NCI-H2029 (cell line): ENCODE measurements around the gene PAXX.
A peak's percentile ranks its signal among the peaks of the same experiment; 100 is the strongest.

Experiments used
- DNase-seq: peaks from one replicate; lab custom pipeline; 2025; lab: John Stamatoyannopoulos, UW

PAXX gene, protein sequence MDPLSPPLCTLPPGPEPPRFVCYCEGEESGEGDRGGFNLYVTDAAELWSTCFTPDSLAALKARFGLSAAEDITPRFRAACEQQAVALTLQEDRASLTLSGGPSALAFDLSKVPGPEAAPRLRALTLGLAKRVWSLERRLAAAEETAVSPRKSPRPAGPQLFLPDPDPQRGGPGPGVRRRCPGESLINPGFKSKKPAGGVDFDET

DNA sequence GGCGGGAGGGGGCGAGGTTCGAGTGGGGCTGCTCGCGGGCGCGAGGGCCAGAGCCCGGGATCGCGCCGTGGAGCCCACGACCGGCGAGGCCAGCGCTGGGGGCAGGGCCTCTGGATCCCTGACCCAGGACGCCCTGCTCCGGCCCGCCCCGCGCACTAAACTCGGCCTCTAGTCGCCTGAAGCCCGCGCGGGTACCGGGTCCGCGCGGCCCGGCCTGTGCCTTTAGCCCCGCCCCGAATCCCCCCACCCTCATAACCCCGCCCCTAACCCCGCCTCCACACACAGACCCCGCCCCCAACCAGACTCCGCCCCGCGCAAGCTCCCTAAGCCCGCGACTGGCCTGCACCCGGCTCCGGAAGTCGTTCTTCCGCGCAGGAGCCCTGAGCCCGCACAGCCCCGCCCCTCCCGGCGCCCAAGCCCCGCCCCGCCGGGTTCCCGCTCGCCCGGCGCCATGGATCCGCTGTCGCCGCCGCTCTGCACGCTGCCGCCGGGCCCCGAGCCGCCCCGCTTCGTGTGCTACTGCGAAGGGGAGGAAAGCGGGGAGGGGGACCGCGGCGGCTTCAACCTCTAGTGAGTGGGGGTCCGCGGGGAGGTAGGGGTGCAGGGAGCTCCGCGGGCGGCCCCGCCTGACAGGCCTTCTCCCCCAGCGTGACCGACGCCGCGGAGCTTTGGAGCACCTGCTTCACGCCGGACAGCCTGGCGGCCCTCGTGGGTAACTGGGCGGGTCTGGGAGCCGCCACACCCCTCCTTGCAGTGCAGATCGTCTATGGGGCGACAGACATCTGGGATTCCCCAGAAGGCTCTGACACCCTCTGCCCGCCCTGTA lies at the start of gene PAXX:
Gene PAXX (plus strand): TSS at position 430 of the 826 bp plus-strand sequence. CDS start 22 bp downstream, at position 452.
- DNase-seq: peak; percentile 88

- no peak for DNase-seq
Measured at GRCh38 chr9:136942881-136943230, 49.4 kb upstream of the PAXX start.

GRCh38 chr9:136943291-136944211 lies 48.7 kb upstream of the PAXX start:
- peak; percentile 32 for DNase-seq

DNA sequence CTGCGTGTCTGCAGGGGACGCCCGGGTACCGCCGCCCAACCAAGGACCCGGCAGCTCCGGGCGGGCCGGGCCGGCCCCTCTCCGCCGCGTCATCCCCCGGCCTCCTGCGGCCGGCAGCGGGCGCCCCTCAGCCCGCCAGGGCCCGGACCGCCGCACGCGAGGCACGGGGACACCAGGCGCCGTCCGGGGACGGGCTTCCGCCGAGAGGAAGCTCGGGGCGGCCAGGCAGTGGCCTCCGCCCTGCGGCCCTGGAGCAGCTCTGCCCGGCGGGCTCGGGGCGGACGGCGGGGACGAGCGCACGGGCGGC lies 48.1 kb upstream of the PAXX start:
- no peak for DNase-seq

- peak; percentile 95 for DNase-seq
Measured at GRCh38 chr9:136944519-136945332, 47.5 kb upstream of the PAXX start, which contains the start of the genes C8G and FBXW5. Gene C8G, plus strand, starts transcription at chr9:136945243. Its CDS starts 78 bp downstream, at chr9:136945321. Gene FBXW5, minus strand, starts transcription at chr9:136944738. Its CDS starts 655 bp downstream, at chr9:136944083.

DNA sequence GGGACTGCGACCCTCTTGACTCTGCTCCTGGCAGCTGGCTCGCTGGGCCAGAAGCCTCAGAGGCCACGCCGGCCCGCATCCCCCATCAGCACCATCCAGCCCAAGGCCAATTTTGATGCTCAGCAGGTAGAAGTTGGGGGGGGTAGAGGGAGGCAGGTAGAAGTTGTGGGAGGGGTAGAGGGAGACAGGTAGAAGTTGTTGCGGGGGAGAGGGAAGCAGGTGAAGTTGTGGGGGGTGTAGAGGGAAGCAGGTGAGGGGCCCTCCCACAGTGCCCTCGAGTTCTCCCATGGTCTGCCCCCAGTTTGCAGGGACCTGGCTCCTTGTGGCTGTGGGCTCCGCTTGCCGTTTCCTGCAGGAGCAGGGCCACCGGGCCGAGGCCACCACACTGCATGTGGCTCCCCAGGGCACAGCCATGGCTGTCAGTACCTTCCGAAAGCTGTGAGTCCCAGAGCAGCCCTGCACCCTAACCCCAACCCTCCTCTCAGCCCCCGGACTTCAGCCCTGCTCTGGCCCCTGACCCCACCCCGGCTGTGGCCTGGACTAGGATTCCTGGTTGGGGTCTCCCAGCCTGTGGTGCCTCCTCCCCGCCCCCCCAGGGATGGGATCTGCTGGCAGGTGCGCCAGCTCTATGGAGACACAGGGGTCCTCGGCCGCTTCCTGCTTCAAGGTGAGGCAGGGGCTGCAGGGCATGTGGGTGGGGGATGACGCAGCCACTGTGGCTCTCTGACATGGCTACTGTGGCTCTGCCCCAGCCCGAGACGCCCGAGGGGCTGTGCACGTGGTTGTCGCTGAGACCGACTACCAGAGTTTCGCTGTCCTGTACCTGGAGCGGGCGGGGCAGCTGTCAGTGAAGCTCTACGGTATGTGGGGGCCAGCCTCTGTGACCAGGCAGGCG lies 46.6 kb upstream of the PAXX start:
- DNase-seq: no peak

DNA sequence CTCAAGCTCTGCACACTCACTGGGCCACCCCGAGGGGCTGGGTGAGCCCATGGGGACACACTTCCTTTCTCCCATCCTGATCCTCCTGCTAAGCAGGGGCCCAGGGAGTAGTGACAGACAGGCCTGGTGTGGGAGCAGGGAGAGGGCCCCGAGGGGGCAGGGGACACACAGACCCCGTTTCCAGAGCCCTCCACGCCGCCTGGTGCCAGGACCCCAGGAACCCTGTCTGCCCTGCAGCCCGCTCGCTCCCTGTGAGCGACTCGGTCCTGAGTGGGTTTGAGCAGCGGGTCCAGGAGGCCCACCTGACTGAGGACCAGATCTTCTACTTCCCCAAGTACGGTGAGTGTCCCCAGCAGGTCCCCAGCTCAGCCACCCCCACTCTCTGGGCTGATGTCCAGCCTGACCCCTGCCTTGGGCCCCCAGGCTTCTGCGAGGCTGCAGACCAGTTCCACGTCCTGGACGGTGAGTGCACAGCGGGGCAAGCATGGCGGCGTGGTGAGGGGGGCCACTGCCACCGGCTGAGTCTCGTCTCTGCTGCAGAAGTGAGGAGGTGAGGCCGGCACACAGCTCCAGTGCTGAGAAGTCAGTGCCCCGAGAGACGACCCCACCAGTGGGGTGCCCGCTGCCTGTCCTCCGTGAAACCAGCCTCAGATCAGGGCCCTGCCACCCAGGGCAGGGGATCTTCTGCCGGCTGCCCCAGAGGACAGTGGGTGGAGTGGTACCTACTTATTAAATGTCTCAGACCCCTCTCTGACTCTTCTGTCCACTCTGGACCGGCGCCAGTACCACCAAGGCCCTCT lies 45.8 kb upstream of the PAXX start:
- no peak for DNase-seq

- DNase-seq: no peak
Measured at GRCh38 chr9:136947028-136947891, 45.0 kb upstream of the PAXX start.

DNA sequence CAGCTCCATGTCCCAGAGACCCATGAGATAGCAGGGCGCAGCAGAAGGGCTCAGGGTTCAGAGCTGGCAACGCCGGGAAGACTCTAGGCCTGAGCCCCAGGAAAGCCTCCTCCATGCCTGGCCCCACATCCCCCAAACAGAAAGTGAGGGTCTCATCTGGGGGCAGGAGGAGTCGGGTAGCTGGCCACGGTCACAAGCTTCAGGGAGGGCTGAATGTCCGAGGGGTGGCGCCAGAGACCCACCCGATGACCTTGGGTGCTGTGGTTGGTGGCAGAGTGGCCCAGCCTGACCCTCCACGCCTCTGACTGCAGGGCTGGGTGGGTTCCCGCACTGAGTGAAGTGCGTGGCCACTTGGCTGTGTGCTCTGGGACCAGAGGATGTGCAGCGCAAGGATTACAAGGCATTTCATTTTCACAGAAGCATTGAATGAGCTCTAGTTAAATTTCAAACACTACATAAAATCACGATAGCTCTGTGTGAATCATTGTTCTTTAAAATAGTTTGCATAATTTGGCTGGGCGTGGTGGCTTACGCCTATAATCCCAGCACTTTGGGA lies 44.2 kb upstream of the PAXX start:
- DNase-seq: no peak

DNA sequence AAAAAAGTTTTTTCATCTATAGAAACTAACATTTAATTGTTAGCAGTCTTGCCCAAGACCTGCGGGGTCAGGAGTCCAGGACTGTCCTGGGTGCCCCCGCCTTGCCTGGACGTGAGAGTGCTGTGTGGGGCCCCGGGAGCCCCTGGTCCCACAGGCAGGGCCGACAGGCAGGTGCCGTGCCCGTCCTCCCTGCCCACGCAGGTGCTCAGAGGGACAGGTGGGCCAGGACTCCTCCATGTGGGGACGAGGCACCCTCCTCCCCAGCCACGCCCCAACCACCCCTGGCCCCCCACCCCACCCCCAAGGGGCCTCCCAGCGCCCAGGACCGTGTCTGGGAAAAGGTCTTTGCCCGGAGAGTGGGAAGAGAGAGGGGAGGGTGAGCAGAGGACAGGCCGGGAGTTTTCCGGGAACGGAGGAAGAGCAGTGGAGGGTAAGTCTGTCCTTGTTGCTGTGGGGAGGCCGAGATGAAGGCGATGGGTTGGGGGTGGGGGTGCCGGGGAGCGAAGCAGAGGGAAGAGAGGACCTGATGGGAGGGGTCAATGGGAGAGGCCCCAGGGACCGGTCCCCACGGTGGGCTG lies 42.9 kb upstream of the PAXX start:
- DNase-seq: no peak

DNA sequence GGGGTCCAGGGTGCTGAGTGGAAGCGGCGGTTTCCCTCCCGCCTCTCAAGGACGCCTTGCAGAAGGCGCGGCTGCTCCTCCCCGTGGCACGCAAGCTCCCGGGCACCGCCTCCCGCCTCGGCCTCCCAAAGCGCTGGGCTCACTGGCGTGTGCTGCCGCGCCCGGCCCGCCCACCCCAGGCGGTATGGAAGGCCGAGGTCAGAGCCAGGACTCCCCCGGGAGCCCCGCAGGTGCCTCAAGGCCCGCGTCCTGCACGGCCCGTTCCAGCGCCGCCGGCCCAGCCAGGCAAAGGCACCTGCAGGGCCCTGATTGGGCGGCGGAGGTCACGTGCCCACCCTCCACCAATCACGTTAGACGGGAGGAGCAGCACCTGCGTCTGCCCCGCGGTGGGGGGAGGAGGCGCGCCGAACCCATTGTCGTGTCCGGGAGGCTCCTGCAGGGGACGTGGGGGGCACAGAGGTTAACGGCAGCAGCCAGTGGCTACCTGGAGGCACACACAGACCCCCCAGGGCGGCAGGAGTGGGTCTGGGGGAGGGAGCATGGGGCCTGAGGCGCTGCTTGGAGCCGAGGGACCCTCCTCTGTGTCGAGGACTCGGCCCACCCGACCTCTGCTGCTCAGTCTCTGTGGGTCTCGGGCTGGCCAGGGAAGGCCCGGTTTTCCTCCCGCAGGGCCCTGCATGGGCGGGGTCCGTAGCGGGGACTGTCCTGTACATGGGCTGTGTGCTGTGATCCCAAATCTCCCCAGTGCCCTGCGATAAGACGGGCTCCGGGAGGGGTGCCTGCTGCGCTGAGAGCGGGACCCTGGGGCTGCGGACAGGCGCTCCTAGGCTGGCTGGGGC lies 42.2 kb upstream of the PAXX start:
- peak; percentile 94 for DNase-seq

DNA sequence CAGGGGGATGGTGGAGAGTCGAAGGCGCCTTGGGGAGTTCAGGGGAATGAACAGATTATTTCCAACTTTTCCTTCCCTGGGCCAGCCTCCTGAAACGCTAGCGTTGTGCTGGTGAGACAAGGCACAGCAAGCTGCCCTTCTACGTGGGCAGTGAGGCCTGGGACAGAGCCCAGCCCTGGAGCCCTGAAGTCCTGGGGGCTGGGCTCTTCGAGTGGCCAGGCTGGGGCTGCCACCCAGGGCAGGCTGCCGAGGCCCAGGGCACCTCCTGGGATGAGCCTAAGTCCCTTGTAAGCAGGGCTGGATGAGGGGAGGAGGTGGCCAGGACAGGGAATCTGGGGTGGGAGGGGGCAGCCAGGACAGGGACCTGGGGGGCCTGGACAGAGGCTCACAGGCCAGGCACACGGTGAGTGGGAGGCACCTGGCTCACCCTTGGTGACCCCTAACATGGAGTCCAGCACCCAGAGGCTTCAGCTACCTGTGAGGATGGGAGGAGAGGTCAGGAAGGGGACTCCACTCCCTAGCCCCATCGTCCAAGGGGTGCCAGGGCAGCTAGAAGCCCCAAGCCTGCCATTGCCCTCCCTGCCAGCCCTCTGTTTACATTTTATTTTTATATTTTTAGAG lies 41.5 kb upstream of the PAXX start:
- no peak for DNase-seq

GRCh38 chr9:136951541-136952320 lies 40.5 kb upstream of the PAXX start, which contains the start of gene LCN12:
Gene LCN12, plus strand, starts transcription at chr9:136952273. Its CDS starts 55 bp downstream, at chr9:136952328.
- no peak for DNase-seq

GRCh38 chr9:136952321-136952850 lies 39.8 kb upstream of the PAXX start:
- DNase-seq: no peak
